GM19328 (cell line): ENCODE data around the gene ZNF107.
"Not testable (repeated sequence)": the region's sequence is repeated elsewhere in the genome, so short reads cannot be mapped to it uniquely, and the experiment has no call there.

Experiments
- ATAC-seq: cut with Tn5 transposase; IDR thresholded peaks from one replicate; pipeline ENCODE4 v1.9.1; 2021; ENCODE audit warnings: mild to moderate bottlenecking, moderate library complexity; ENCODE audit not compliant: unreplicated experiment

The ZNF107 gene

DNA sequence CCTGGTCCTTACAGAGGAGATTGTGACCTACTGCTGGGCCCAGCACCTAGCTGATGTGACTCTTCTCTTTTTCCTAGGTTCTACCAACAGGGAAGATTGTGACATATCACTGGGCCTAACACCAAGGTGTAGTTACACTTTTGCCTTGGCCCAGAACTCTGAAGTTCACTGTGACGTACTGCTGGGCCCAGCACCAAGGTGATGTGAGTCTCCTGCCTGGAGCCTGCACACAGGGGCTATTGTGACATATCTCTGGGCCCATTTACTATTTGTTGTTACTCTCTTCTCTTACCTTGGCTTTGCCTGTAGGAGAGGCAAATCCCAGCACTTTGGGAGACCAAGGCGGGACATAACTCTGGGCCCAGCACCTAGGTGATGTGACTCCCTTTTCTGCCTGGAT lies 23.1 kb upstream of the ZNF107 start:
- no peak for ATAC-seq

GRCh38 chr7:64643566-64643965 lies 22.4 kb upstream of the ZNF107 start:
- ATAC-seq = no peak

DNA sequence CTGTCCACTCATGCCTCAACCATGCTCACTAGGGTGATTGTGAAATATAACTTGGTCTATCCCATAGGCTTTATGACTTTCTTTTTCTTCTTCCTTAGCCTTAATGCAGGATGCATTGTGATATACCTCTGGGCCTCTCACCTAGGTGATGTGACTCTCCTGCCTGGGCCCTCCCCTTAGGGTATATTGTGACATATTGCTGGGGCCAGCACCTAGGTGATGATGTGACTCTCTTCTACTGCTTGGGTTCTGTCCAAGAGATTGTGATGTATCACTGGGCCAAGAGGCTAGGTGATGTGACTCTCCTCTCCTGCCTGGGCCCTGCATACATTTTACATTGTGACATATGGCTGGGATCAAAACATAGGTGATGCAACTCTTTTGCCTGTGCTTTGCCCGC lies 14.7 kb upstream of the ZNF107 start:
- no peak for ATAC-seq

- no peak for ATAC-seq
Observed at GRCh38 chr7:64651632-64652165, 14.2 kb upstream of the ZNF107 start.

GRCh38 chr7:64653721-64654401 lies 12.1 kb upstream of the ZNF107 start:
- ATAC-seq = no peak

- no peak for ATAC-seq
Observed at GRCh38 chr7:64654796-64655548, 11.0 kb upstream of the ZNF107 start.

- no peak for ATAC-seq
Observed at GRCh38 chr7:64655811-64656210, 10.1 kb upstream of the ZNF107 start.

DNA sequence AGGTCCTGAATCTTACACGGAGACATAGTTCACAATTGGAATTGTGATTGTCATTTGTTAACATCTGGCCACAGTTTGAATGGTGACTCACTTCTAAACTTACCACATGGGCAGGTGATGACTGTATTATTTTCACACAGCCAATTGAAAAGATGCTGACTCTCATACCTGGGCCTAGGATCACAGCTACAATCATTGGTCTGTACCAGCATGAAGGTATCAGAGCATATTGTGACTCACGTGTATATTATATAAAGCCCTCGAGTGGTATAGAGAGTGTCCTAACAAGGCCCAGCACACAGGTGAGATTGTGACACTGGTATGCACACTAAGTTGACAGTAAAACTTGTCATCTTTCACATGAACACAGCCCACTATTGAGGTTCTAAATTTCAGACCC lies 9.4 kb upstream of the ZNF107 start:
- ATAC-seq = no peak

DNA sequence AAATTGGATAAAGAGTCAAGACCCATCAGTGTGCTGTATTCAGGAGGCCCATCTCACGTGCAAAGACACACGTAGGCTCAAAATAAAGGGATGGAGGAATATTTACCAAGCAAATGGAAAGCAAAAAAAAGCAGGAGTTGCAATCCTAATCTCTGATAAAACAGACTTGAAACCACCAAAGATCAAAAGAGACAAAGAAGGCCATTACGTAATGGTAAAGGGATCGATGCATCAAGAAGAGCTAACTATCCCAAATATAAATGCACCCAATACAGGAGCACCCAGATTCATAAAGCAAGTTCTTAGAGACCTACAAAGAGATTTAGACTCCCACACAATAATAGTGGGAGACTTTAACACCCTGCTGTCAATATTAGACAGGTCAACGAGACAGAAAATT lies 3.8 kb upstream of the ZNF107 start:
- ATAC-seq = not testable (repeated sequence)

GRCh38 chr7:64666663-64667050 lies 724 bp downstream of the ZNF107 start:
- no peak for ATAC-seq

DNA sequence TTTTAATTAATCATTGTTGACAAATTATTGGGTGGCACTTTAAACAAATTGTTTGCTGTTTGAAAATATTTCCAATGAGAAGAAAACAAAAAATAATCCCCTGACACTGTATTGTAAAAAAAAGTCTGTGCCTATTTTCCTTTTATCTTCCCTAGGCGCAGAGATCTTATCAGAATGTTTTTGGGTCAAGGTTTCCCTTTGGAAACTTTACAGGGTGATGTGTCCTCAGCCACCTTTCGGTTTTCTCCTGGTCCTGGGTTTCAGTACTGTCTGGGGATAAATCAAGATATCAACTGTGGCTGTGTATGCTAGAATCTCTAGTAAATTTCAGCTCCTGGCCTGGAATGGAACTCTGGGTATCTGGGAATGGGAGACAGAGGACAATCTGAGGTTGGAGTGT lies 1.4 kb downstream of the ZNF107 start:
- no peak for ATAC-seq

- no peak for ATAC-seq
Observed at GRCh38 chr7:64672414-64672813, 6.5 kb downstream of the ZNF107 start.

GRCh38 chr7:64685091-64685490 lies 19.2 kb downstream of the ZNF107 start:
- ATAC-seq = no peak

DNA sequence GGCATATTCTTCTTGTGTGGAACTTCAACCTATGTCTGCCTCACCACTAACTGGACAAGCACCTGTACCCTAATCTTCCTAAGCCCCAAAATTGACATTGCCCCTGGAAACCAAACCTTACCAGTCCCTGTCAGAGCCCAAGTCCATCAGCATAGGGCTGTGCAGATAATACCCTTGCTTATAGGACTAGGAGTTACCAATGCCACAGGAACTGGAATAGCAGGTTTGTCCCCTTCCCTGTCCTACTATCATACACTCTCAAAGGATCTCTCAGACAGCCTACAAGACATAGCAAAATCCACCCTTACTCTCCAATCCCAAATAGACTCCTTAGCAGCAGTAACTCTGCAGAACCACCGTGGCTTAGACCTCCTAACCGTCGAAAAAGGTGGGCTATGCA lies 19.8 kb downstream of the ZNF107 start:
- no peak for ATAC-seq

DNA sequence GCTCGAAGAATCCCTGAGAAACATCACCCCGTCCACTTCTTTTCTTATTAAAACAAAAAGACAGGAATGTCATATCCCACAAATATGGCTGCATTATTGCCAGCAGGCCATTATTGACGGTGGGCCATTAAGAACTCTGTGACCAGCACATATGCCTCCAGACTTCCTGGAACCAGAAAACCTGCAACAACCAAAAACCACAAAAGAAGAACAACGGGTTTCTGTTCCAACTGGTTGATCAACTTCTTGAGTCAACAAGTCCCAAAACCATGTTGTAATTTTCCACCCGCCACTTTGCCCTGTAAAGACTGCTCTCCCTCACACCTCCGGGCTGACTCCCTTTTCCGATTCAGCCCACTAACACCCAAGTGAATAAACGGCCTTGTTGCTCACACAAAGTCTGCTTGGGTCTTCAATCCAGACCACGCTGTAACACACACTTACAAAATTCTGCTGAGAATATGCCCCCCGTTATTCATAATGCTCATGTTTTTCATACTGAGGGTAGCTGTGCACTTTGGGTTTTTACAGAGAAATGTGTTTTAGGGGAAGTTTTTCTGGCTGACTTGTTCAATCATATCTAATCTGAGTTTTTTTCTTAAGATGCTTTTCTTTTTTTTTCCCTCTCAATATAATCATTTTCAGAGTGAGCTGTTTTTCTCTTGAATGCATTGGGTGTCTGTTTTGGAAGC lies 20.7 kb downstream of the ZNF107 start:
- ATAC-seq = no peak

DNA sequence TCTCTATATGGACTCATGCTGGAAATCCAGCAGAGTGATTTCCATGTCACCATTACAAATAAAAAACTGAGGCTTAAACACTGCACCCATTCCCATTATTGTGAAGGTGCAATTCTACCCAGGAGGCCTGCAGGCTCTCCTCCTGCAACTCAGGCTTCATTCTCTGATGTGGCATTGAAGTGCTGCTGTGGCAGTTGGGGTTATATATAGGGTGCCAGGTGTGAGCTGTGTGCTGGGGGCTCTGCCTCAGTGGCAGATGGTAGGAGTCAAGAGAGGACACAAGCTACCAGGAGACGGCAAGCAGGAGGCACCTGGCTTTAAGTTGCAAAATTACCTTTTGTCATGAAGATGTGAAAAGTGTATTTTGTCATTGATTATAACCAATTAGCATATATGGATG lies 21.3 kb downstream of the ZNF107 start:
- no peak for ATAC-seq

- ATAC-seq = no peak
Observed at GRCh38 chr7:64688988-64689387, 23.1 kb downstream of the ZNF107 start.

DNA sequence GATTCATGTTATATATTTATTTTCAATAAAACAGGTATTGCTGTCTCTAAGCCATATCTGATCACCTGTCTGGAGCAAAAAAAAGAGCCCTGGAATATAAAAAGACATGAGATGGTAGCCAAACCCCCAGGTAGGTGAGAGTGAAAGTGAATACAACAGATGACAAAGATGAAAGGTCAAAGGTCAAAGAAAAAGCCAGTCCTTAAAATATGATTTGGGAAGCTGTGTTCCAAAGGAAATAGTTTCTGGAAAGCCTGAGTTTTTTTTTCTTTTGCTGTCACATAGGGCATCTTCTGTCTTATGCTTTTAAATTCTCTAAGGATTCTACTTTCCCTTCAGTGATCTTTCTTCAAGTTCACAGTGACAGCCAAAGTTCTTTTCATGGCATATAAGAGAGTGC lies 25.9 kb downstream of the ZNF107 start:
- no peak for ATAC-seq

GRCh38 chr7:64697863-64698262 lies 31.9 kb downstream of the ZNF107 start:
- not testable (repeated sequence) for ATAC-seq

- no peak for ATAC-seq
Observed at GRCh38 chr7:64706625-64707292, 40.8 kb downstream of the ZNF107 start.

- ATAC-seq = not testable (repeated sequence)
Observed at GRCh38 chr7:64717896-64718295, 52.0 kb downstream of the ZNF107 start.
